GM18873 (cell line): ENCODE data around the gene MINDY1.

Experiments used
- ATAC-seq: cut with Tn5 transposase; IDR thresholded peaks from one replicate; pipeline ENCODE4 v1.9.1; 2021; ENCODE audit warnings: mild to moderate bottlenecking, moderate library complexity, moderate number of reproducible peaks; ENCODE audit not compliant: unreplicated experiment, low FRiP score

Gene MINDY1

GRCh38 chr1:151012684-151013471 is 6.2 kb upstream of the MINDY1 start:
- ATAC-seq, result no peak

GRCh38 chr1:151011154-151011850 is 4.6 kb upstream of the MINDY1 start:
- ATAC-seq, result no peak

DNA sequence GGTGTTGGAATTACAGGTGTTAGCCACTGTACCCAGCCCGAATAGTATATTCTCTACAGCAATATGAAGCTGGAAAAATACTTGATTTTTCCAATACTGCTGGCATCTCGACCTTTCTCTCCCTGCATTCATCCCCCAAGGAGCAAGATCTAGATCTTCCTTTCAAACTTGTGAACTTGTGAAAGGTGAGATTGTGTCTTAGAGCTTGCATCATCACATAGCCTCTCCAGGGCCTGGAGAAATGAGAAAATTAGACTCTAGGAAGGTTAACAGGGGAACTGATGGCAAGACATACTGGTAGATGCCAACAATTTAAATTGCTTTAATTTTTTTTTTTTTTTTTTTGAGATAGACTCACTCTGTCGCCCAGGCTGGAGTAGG is 3.6 kb upstream of the MINDY1 start:
- ATAC-seq, result no peak

DNA sequence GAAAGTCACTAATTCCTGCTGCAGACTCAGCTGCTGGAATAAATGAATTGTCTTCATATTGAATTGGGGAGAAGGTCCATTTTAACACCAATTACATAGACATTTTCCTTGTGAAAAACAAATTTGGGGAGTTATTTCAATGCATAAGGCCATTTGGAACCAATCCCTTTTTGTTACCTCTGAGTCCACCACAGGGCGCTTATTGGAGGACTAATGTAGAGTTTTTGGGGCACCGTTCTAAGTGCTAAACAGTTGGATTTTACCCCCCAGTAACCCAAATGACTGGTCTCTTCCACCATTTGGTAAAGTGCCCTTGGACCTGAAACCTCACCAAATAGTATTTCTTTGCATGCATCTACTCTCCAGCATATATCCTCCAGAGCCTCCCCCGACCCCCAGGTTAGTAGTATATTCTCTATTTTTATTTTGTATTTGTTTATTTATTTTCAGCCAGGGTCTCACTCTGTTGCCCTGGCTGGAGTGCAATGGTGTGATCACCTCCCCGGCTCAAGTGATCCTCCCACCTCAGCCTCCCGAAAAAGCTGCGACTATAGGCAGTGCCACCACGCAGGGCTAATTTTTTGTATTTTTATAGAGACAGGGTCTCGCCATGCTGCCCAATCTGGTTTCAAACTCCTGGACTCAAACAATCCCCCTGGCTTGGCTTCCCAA is 3.1 kb upstream of the MINDY1 start:
- no peak for ATAC-seq

- ATAC-seq, result no peak
Observed at GRCh38 chr1:151009206-151009587, 2.5 kb upstream of the MINDY1 start.

- ATAC-seq, result no peak
Observed at GRCh38 chr1:151008244-151009205, 1.8 kb upstream of the MINDY1 start, which contains the start of gene PRUNE1. Gene PRUNE1 (plus strand): TSS chr1:151008449. CDS start chr1:151008633, 184 bp downstream.

GRCh38 chr1:151007853-151008243 is 1.1 kb upstream of the MINDY1 start:
- ATAC-seq, result no peak

GRCh38 chr1:151005729-151006319 is 878 bp downstream of the MINDY1 start:
- ATAC-seq, result no peak

DNA sequence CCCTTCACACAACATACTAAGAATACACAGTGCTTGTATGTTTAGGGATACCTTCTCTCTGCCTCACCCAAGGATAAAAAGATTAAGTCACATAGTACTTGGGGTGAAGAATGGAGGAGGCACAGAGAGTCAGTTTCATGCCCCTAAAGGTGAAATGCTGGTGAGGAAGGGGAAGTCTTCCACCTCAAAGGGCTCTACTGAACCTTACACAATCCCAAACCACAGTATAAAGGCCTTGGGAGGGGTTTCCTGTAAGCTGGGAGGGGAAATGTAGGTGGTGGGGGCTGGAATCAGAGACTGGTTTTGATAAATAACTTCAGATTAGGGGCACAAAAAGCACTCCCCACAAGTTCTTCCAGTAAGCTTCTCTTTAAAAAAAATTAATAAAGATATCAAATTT is 3.5 kb downstream of the MINDY1 start:
- no peak for ATAC-seq

DNA sequence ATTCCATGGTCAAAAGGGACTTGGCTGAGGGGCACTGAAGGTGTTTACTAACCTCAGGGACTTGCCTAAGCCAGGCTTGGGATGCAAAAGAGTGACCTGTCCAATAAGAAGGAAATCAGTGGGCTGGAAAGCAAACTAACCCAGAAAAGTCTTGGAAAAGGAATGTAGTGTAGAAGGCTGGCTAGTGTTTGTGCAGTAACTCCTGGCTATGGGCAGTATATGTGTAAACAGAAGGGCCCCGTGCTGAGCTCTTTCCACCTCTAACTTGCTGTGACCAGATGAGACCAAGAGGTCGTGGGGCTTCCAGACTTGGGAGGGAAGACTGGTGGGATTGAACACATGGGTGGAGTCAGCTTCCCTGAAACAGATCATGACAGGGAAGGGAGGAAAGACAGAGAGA is 4.1 kb downstream of the MINDY1 start:
- ATAC-seq, result no peak

DNA sequence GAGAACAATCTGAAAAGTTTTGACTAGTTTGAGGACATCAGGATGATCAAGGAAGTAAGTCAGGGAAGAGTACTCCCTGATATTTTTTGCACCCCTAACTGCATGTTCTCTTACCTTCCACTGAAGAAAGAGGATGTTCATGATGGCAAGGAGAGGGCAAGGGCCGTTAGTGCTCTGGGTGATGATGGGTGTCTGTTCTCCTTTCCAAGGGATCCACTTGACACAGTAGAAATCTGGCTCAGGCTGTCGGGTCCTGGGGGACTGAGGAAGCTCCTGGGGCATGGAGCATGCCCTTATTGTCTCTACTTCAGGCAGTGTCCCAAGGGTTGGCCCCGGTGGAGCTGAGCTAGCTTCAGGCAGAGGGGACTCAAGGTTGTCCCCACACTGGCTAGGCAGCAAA is 4.7 kb downstream of the MINDY1 start:
- ATAC-seq, result no peak

DNA sequence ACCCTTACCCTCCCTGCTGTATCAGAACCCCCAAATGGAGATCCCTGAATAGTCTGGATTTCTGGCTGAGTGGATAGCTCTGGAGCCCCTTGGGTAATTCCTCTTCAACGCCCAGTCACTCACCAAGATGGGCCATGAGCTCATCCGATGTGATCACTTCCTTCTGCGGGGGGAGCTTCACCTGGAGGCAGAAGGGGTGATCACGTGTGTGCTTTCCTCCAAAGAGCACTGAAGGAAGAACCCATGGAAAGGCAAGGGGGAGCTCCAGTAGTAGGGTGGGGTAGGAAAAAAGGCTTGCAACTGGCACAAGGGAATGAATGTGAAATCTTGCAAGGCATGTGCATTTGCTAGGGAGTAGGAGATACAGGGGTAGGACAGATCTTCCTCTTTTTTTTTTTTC is 5.1 kb downstream of the MINDY1 start:
- ATAC-seq, result no peak

DNA sequence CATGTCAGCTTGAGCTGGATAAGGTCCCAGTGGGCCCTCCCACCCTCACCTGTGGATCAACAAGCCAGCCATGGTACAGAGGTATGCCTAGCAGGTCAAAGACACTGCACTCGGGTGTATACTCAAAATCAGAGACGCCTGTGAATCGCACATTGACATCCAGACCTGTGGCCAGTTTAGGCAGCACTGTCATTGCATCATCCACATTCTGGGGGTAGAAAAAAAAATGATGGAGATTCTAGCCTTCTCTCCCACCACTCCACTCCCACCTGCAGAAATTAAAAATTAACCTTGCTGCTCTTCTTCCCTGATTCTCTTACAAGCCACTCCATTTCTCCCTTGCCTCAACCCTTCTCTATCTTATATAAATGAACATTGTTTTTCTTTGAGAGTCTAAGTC is 6.3 kb downstream of the MINDY1 start:
- no peak for ATAC-seq

DNA sequence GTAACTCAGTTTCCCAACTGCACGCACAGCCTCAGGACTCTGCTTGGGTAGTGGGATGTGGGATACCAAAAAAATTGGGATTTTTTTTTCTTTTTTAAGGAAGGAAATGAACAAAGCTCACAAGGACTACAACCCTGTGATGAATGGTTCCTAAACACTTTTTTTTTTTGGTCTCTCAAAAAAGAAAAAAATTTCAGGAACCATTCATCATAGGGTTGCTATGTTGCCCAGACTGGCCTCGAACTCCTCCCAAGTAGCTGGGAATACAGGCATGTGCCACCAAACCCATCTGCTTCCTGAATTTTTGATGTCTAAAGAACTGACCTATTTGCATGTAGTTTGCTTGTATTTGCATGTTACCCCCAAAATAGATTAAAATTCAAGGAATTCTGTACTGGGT is 6.8 kb downstream of the MINDY1 start:
- ATAC-seq, result no peak

DNA sequence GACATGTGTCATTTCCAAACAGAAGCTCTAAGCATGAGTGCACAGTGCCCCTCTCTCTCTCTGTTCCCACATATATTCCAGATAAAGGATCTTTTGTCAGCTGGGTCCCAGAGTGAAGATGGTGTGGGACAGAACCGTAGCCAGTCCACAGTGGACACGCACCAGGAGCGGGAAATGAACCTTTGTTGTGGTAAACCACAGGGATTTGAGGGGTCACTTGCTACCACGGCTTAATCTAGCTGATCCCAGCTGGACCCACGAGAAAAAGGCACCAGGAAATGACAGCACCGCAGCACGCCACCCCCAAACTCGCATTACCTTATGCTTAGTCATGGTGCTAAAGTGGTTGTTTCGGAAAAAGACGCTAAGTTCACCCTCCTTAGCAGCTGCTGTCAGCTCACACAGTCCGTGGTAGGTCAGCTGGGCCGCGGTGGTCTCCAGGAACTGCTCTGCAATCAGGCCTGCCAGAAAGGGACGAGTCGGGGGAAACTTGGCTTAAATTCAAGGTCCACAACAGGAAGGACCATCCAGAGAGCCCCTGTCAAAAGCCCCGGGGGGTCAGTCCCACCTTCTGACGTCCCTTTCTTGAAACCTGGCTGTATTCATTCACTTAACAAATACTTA is 7.5 kb downstream of the MINDY1 start:
- no peak for ATAC-seq

GRCh38 chr1:150997949-150998348 is 8.8 kb downstream of the MINDY1 start:
- no peak for ATAC-seq

DNA sequence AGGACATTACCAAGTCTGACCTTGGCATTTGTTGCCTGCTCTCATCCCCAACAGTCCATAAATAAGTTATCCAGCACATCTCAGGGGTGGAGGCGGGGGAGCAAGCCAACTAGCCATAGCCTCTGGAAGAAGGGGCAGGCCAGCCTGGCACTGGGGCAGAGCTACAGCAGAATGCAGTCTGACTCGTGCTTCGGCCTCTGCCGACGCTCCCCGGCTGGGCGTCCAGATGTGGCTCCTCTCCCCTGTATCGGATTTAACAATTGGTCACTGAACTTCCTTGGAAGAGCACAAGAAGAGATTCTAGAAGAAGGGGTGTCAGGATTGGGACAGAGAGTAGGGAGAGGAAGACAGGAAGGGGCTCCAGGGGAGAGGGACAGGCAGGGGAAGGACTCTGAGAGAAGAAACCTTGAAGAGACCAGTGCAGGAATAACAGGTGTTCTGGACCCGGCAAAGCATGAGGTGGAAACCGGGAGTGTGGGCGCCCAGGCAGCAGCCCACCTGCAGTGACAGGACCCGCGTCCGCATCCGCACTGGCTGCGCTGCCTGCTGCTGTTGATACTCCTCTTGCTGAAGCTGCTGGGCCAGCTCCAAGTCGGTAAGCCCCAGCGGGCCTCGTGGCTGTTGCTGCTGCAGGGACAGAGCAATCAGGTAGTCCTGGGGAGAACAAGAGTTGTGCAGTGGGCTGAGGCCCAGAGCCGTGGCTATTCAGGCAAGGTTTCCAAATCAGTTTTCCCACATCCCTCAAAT is 9.4 kb downstream of the MINDY1 start:
- ATAC-seq, result no peak

DNA sequence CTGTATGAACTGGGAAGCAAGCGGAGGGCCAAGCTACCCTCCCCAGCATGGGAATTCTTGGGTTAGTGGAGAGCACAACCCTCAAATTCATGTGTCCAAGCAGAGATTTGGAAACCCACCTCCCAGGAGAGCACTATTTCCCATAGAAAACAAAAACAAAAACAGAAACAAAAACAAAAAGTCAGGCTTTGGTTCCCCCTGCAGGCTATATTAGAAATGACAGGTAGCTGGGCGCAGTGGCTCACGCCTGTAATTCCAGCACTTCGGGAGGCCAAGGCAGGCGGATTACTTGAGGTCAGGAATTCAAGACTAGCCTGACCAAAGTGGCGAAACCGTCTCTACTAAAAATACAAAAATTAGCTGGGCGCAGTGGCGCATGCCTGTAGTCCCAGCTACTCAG is 10.8 kb downstream of the MINDY1 start:
- ATAC-seq, result no peak

DNA sequence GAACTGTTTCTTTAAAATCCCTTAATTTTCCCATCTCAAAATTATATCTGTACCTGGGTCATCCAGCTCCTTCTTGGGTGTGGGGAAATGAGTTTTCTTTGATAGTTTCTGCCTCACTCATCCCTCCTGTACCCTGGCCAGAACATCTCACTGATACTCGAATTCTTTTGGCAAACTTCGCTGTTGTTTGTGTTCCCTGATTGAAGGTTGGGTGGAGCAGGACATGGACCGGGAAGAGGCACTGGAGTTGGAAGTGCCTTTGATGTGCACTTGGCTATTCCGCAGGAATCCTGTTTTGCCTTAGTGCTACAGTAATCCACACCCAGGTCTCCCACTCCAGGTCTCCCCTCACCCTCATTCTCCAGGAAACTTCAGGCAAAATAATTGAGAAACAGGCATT is 11.2 kb downstream of the MINDY1 start:
- no peak for ATAC-seq
